Effector memory CD4-positive, alpha-beta T cell (primary cell): ENCODE measurements around the gene VPS39.

Experiments
- DNase-seq, 3 donors: peaks; one replicate each; pipeline ENCODE4 v3.0.0-alpha.2; 2020
- H3K27ac ChIP-seq: 2 replicates; pipeline ENCODE4 v1.7.0; 2013; ENCODE audit warnings: mild to moderate bottlenecking, low read length, moderate library complexity; ENCODE audit not compliant: insufficient read depth, poor library complexity, severe bottlenecking
- H3K27me3 ChIP-seq: replicated peaks from 2 replicates; pipeline ENCODE4 v1.7.0; 2013; ENCODE audit warnings: mild to moderate bottlenecking, low read length; ENCODE audit not compliant: insufficient read depth, control insufficient read depth, poor library complexity, severe bottlenecking
- H3K36me3 ChIP-seq: 2 replicates; pipeline ENCODE4 v1.7.0; 2013; ENCODE audit warnings: mild to moderate bottlenecking, low read length, moderate library complexity; ENCODE audit not compliant: control insufficient read depth, insufficient read depth
- H3K4me1 ChIP-seq: 2 replicates; pipeline ENCODE4 v1.7.0; 2013; ENCODE audit warnings: low read length, mild to moderate bottlenecking; ENCODE audit not compliant: control insufficient read depth, insufficient read depth, poor library complexity, severe bottlenecking
- H3K4me3 ChIP-seq: 2 replicates; pipeline ENCODE4 v1.7.0; 2013; ENCODE audit warnings: low read length, low read depth, mild to moderate bottlenecking; ENCODE audit not compliant: insufficient read depth, poor library complexity, severe bottlenecking
- H3K9me3 ChIP-seq: 2 replicates; pipeline ENCODE4 v1.7.0; 2013; ENCODE audit warnings: mild to moderate bottlenecking, low read length, moderate library complexity; ENCODE audit not compliant: control insufficient read depth

VPS39 gene

DNA sequence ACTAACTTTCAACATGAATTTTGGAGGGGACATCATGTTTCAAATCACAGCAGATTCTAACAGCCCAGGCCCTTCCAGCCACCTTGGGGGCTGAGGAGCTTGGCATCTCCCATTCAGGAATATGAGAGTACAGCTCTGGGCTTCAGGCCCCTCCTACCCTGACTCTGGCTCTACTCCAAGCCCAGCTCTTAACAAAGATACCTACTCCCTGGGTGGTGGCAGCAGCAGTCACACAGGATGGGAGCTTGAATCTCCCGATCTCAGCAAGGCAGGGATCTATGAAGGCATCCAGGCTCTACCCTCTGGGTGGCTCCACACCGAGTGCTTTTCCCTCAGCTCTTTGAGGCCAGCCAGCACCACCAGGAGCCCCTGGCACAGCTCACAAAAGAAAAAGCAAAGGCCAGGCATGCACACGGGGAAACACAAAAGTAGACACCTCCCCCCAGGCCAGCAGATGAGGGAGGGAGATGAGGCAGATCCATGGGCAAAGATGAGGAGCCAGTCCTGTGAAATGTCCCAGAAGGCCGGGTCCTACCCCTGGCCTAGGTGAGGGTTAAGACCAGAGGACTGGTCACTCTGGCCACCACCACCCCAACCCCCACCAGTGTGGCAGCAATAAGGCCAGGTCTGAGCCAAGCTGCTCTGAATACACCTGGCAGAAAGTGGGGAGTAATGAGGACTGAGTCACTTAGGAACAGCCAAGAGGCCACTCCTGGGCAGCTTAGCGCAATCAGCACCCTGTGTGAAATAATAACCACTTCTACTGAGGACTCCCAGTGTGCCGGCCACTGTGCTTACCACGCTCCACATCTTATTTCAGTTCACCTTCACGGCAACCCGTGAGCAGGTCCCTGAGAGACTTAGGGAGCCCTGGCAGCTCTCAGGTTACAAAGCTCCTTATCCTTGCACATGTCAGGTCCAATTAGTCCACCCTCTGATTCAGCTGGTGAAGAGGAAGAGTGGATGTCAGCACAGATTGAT is 76.0 kb downstream of the VPS39 start:
- Histone ChIP-seq H3K27ac (no peak overlapping the region), H3K27me3 (no peaks in the 10 kb centered on the region), H3K9me3 (no peaks in the 10 kb centered on the region), H3K4me3 (no peak overlapping the region), H3K4me1 (no peaks in the 10 kb centered on the region), H3K36me3 (no peaks in the 10 kb centered on the region)
- no peak for DNase-seq

DNA sequence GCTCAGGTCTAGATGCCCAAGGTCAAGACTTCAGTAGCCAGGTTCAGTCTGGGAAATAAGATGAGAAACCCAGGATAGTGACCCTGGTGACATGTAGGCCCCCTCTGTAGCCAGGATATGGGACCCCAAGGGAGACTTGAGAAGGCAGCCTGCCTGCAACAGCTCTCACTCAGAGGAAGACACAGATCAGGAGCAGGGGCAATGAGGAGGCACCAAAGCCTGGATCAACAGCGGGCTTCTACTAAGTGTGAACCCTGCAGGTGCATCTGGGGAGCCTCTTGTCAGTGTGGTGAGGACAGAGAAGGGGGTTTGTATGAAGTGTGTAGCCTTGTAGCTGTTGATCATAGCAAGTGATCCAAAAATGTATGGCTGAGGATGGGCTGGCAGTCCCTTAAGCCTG is 77.1 kb downstream of the VPS39 start:
- Histone ChIP-seq H3K36me3 (no peaks in the 10 kb centered on the region), H3K4me1 (no peaks in the 10 kb centered on the region), H3K9me3 (no peaks in the 10 kb centered on the region), H3K4me3 (no peak overlapping the region), H3K27me3 (no peaks in the 10 kb centered on the region), H3K27ac (no peak overlapping the region)
- no peak for DNase-seq

DNA sequence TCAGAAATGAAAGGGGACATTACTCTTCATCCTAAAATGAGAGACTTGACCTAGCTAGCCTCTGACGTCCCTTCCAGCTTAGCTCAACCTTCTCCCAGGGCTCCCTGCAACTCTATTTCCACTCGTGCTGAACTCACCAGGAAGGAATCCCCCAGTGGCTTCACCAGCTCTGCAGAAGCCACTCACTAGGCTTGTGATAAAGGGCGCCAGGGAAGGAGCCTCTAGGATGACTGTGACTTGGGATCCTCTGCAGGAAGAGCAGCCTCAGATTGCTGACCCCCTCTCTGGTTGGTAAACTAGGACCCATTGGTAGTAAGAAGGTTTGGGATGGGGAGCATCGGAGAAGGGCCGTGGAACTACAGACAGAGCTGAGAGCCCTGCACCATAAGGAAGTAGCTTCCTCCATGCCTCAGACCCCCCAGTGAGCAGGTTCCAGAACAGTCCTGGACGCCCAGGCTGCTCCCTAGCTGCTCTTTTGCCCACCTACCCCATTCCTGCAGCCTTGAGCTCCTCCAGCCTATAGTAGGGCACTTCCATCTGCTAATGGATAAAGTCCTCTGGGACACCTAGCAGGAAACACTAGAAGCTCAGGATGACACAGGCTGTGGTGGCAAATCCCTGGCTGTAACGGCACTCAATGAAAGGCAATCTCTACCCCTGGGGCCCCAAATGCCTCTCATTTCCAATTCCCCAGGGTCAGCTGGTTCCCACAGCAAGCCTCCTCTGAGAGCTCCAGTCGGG is 77.7 kb downstream of the VPS39 start:
- Histone ChIP-seq H3K36me3 (no peaks in the 10 kb centered on the region), H3K27me3 (no peaks in the 10 kb centered on the region), H3K27ac (no peak overlapping the region), H3K4me3 (no peak overlapping the region), H3K4me1 (no peaks in the 10 kb centered on the region), H3K9me3 (no peaks in the 10 kb centered on the region)
- DNase-seq = no peak

DNA sequence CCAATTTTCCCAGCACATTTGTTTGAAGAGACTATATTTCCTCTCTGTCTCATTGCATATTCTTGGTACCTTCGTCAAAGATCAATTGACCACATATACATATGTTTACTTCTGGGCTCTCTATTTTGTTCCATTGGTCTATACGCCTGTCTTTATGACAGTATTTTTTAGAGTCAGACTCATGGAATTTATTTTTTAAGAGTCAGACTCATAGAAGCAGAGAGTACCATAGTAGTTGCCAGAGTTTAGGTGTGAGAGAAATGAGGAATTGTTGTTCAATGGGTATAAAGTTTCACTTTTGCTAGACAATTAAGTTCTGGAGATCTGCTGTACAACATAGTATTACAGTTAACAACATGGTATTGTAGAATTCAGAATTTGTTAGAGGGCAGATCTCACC is 78.7 kb downstream of the VPS39 start:
- H3K27me3 ChIP-seq = no peaks in the 10 kb centered on the region
- no peak for DNase-seq
- no peak overlapping the region for H3K4me3 ChIP-seq

DNA sequence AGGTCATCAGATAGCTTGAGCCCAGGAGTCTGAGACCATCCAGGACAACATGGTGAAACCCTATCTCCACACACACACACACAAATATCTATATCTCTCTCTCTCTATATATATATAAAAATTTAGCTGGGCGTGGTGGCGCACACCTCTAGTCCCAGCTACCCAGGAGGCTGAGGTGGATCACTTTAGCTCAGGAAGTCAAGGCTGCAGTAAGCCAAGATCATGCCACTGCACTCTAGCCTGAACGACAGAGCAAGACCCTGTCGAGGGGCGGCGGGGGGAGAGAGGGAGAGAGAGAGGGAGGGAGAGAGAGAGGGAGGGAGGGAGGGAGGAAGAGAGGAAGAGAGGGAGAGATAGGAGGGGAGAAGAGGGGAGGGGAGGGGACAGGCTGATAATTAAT is 79.6 kb downstream of the VPS39 start:
- Histone ChIP-seq H3K9me3 (no peaks in the 10 kb centered on the region), H3K27ac (no peak overlapping the region), H3K36me3 (no peaks in the 10 kb centered on the region), H3K4me1 (no peaks in the 10 kb centered on the region), H3K27me3 (no peaks in the 10 kb centered on the region), H3K4me3 (no peak overlapping the region)
- no peak for DNase-seq

More for the DNA sequence above, 78.7 kb downstream of the VPS39 start:
- no peaks in the 10 kb centered on the region for H3K9me3 ChIP-seq
- H3K27ac ChIP-seq = no peak overlapping the region
- no peaks in the 10 kb centered on the region for H3K36me3 ChIP-seq
- H3K4me1 ChIP-seq = no peaks in the 10 kb centered on the region

DNA sequence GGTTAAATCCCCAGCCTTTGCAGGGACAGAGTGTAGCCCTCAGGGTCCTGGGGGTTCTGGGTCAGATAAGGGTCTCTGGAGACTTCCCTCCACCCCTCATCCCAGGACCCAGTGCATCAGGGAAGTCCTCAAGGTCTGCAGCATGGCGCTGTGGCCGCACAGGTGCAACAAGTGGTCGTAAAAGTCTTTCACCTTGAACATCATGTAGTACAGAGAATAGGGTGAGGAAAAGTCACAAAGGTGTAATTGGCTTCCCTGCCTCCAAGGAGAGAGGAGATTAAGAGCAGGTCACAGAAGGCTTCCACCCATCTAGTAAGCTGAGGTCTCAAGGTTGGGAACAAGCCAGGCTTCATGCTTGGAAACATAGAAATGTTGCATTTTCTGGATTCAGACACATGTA is 84.6 kb downstream of the VPS39 start:
- no peaks in the 10 kb centered on the region for H3K27me3 ChIP-seq
- H3K4me3 ChIP-seq = no peak overlapping the region
- no peak overlapping the region for H3K27ac ChIP-seq
- no peaks in the 10 kb centered on the region for H3K9me3 ChIP-seq
- no peak for DNase-seq
- no peaks in the 10 kb centered on the region for H3K36me3 ChIP-seq
- H3K4me1 ChIP-seq = no peaks in the 10 kb centered on the region

DNA sequence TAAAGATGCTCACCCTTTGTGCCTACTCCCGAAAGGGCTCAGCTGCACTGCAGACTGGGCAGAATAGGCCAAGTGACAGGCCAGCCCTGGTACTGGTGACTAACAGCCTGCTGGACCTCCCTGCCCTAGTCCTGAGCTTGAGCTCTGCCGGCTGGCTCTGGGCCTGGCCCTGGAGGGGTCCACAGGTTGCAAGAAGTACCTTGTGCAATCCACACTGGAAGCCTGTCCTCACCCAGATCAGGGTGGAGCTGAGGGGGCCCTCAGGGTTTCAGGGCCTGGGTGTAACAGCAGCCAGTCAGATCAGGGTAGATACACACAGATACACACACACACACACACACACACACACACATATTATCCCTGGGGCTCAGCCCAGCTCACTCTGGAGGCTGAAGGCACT is 86.4 kb downstream of the VPS39 start:
- no peaks in the 10 kb centered on the region for H3K36me3 ChIP-seq
- no peak for DNase-seq
- H3K27ac ChIP-seq = no peak overlapping the region
- H3K4me3 ChIP-seq = no peak overlapping the region
- H3K9me3 ChIP-seq = no peaks in the 10 kb centered on the region
- H3K27me3 ChIP-seq = no peaks in the 10 kb centered on the region
- no peaks in the 10 kb centered on the region for H3K4me1 ChIP-seq

DNA sequence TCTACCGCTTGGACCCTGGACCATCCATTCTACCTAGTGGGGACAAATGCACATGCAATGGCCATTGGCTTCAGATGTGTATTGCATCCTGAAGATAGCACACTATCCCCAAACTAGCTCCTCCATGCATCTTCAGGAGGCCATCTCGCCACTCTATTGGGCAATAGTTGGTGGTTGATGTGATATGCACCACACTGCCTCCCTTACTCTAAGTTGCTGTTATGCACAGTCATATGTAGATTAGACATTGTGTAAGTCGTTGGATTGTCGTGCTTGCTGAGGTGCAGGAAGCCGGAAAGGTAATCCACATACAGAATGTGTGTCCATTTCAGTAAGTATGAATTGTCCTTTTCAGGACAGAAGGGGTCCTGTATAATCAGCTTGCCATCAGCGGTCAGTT is 87.1 kb downstream of the VPS39 start:
- DNase-seq = no peak
- Histone ChIP-seq H3K27me3 (no peaks in the 10 kb centered on the region), H3K36me3 (no peaks in the 10 kb centered on the region), H3K4me1 (no peaks in the 10 kb centered on the region), H3K9me3 (no peaks in the 10 kb centered on the region), H3K4me3 (no peak overlapping the region), H3K27ac (no peak overlapping the region)

DNA sequence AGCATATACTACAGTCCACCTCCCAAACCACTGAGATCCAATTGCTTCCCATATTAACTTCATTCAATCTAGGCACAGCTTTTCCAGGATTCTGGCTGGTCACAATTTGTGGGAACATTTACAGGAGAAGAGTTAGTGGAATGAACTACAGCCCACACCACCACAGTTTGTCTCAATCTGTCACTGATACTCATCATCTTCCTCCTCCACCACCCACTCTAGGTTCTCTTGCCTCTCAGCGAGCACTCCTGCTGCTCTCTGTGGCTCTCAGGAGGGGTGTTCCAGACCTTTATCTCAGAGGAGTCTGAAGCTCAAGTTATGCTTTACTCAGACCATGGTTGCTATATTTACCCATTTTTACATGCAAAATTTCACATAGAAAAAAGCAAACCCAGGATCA is 87.8 kb downstream of the VPS39 start:
- H3K27me3 ChIP-seq = no peaks in the 10 kb centered on the region
- DNase-seq = no peak

DNA sequence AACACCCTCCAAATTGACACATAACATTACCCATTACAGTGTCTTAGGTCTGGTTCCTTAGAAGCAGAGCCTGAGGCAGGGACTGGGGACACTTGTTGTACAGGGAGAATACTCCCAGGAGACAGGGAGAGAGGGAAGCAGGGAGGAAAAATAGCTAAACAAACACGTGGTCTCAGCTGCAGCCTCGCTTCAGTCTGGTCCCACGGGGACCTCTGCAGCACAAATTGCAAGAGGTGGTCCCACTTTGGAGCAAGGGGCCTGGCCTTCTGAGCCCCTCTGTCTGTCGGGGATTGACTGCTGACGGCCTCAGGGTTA is 88.7 kb downstream of the VPS39 start:
- H3K9me3 ChIP-seq = no peaks in the 10 kb centered on the region
- H3K27ac ChIP-seq = no peak overlapping the region
- H3K27me3 ChIP-seq = no peaks in the 10 kb centered on the region
- no peak for DNase-seq
- no peaks in the 10 kb centered on the region for H3K4me1 ChIP-seq
- no peaks in the 10 kb centered on the region for H3K36me3 ChIP-seq
- H3K4me3 ChIP-seq = no peak overlapping the region

More for the DNA sequence above, 87.8 kb downstream of the VPS39 start:
- H3K27ac ChIP-seq = no peak overlapping the region
- H3K4me1 ChIP-seq = no peaks in the 10 kb centered on the region
- no peaks in the 10 kb centered on the region for H3K9me3 ChIP-seq
- H3K4me3 ChIP-seq = no peak overlapping the region
- H3K36me3 ChIP-seq = no peaks in the 10 kb centered on the region
